SK-N-SH (cell line): ENCODE results near the gene U2SURP. TPM values are rescaled to one million over a fixed set of nuclear protein-coding genes. Genes with fewer than 3 reads are reported as not detected.

ENCODE experiments used
- CTCF ChIA-PET: fragments of 300-600, 350-600 bp; formaldehyde crosslinking; extraction: SDS; loops from one replicate; lab custom pipeline; 2021; lab: Yijun Ruan, JAX
- POLR2A ChIA-PET: fragments of 350-600 bp; sonication (Branson Sonifier 250); formaldehyde crosslinking; extraction: SDS; loops from one replicate; lab custom pipeline; 2020; ENCODE audit warnings: antibody characterized with exemption, inconsistent platforms; lab: Yijun Ruan, JAX
- DNase-seq: peaks from one replicate; pipeline ENCODE4 v3.0.0; 2012
- H2AFZ ChIP-seq: fragments of 200-600 bp; sonication (generic); 2 replicates; pipeline ENCODE4 v1.8.1; 2016; ENCODE audit warnings: antibody characterized with exemption, mild to moderate bottlenecking, low read depth
- H3F3A ChIP-seq: fragments of 200-600 bp; sonication (generic); replicated peaks from 2 replicates; pipeline ENCODE3; 2016; ENCODE audit warnings: antibody characterized with exemption, mild to moderate bottlenecking; ENCODE audit not compliant: insufficient read depth
- H3K27ac ChIP-seq, 2 experiments: fragments of 200-500 bp in 1 of 2; fragments of 200-600 bp in 1 of 2; sonication (Bioruptor generic) in 1 of 2; sonication (generic), shearing (Covaris generic) in 1 of 2; 2 replicates each; pipeline versions ENCODE4 v1.5.1 to v1.6.1; 2014 to 2016; ENCODE audit warnings: low read depth in 2 of 2, inconsistent platforms in 1 of 2, low read length in 1 of 2, mild to moderate bottlenecking in 1 of 2, mixed read lengths in 1 of 2
- H3K27me3 ChIP-seq: fragments of 200-600 bp; sonication (generic), shearing (Covaris generic); 2 replicates; pipeline ENCODE4 v1.6.1; 2016; ENCODE audit warnings: mixed run types; ENCODE audit not compliant: insufficient read depth
- H3K36me3 ChIP-seq, 2 experiments: fragments of 200-500 bp in 1 of 2; fragments of 200-600 bp in 1 of 2; sonication (Bioruptor generic) in 1 of 2; sonication (generic) in 1 of 2; replicated peaks in 1 of 2; 2 replicates each; pipeline versions ENCODE3 to v1.5.1; 2014 to 2016; ENCODE audit warnings: low read length in 1 of 2, mild to moderate bottlenecking in 1 of 2; ENCODE audit not compliant: insufficient read depth in 2 of 2, control insufficient read depth in 1 of 2
- H3K4me1 ChIP-seq, 2 experiments: fragments of 200-500 bp in 1 of 2; fragments of 200-600 bp in 1 of 2; sonication (Bioruptor generic) in 1 of 2; sonication (generic), shearing (Covaris generic) in 1 of 2; 2 replicates each; pipeline versions ENCODE4 v1.5.1 to v1.6.1; 2014 to 2016; ENCODE audit warnings: low read depth in 1 of 2, low read length in 1 of 2, mixed run types in 1 of 2; ENCODE audit not compliant: insufficient read depth in 2 of 2, control insufficient read depth in 1 of 2
- H3K4me2 ChIP-seq: fragments of 200-600 bp; sonication (generic), shearing (Covaris generic); 2 replicates; pipeline ENCODE4 v1.6.1; 2017; ENCODE audit warnings: mixed run types
- H3K4me3 ChIP-seq, 2 experiments: fragments of 200-500 bp in 1 of 2; fragments of 200-600 bp in 1 of 2; sonication (Bioruptor generic) in 1 of 2; sonication (generic), shearing (Covaris generic) in 1 of 2; 2 replicates each; pipeline versions ENCODE4 v1.5.1 to v1.8.1; 2014 to 2016; ENCODE audit warnings: low read depth in 2 of 2, inconsistent platforms in 1 of 2, low read length in 1 of 2, mild to moderate bottlenecking in 1 of 2, mixed read lengths in 1 of 2, moderate library complexity in 1 of 2
- H3K79me2 ChIP-seq: fragments of 200-600 bp; sonication (generic); 2 replicates; pipeline ENCODE4 v1.8.1; 2017; ENCODE audit warnings: mild to moderate bottlenecking; ENCODE audit not compliant: insufficient read depth
- H3K9ac ChIP-seq: fragments of 200-600 bp; sonication (generic); 2 replicates; pipeline ENCODE4 v1.6.1; 2017; ENCODE audit warnings: mixed run types
- H3K9me2 ChIP-seq: fragments of 200-600 bp; sonication (generic); 2 replicates; pipeline ENCODE4 v1.6.1; 2017; ENCODE audit warnings: mixed run types
- H3K9me3 ChIP-seq: fragments of 200-600 bp; sonication (generic); 2 replicates; pipeline ENCODE4 v1.6.1; 2017; ENCODE audit warnings: mixed run types, mild to moderate bottlenecking, moderate library complexity
- H4K20me1 ChIP-seq: fragments of 200-600 bp; sonication (generic); 2 replicates; pipeline ENCODE4 v1.6.1; 2017; ENCODE audit warnings: mild to moderate bottlenecking, mixed run types; ENCODE audit not compliant: insufficient read depth
- EZH2phosphoT487 ChIP-seq: fragments of 200-600 bp; sonication (generic); IDR thresholded peaks from 2 replicates; pipeline ENCODE4 v1.6.1; 2017; ENCODE audit warnings: low read depth, mixed run types, mild to moderate bottlenecking, antibody characterized with exemption, moderate library complexity, borderline replicate concordance
- FOSL2 ChIP-seq: IDR thresholded peaks from 2 replicates; pipeline ENCODE4 v1.4.0; 2012; ENCODE audit warnings: low read depth, mild to moderate bottlenecking, moderate library complexity, borderline replicate concordance
- FOXJ3 ChIP-seq: sonication (generic); formaldehyde crosslinking; IDR thresholded peaks from 2 replicates; pipeline ENCODE4 v1.5.1; 2020; ENCODE audit warnings: mild to moderate bottlenecking, missing genetic modification reagents
- FOXM1 ChIP-seq: IDR thresholded peaks from 2 replicates; pipeline ENCODE4 v1.4.0; 2012; ENCODE audit warnings: low read depth, mild to moderate bottlenecking
- GABPA ChIP-seq: IDR thresholded peaks from 2 replicates; pipeline ENCODE4 v1.4.0; 2012; ENCODE audit warnings: low read depth, mild to moderate bottlenecking
- GATA2 ChIP-seq: sonication (generic); formaldehyde crosslinking; IDR thresholded peaks from 2 replicates; pipeline ENCODE4 v1.5.0; 2020; ENCODE audit warnings: mild to moderate bottlenecking, missing genetic modification reagents
- JUND ChIP-seq: IDR thresholded peaks from 2 replicates; pipeline ENCODE4 v1.4.0; 2012
- MEF2A ChIP-seq: IDR thresholded peaks from 2 replicates; pipeline ENCODE4 v1.4.0; 2012; ENCODE audit warnings: low read depth, borderline replicate concordance
- NFIC ChIP-seq: IDR thresholded peaks from 2 replicates; pipeline ENCODE4 v1.4.0; 2012; ENCODE audit warnings: borderline replicate concordance
- NRF1 ChIP-seq: IDR thresholded peaks from 2 replicates; pipeline ENCODE4 v1.6.1; 2012; ENCODE audit warnings: low read depth, mild to moderate bottlenecking, low read length
- RAD21 ChIP-seq: IDR thresholded peaks from 2 replicates; pipeline ENCODE4 v1.6.1; 2012; ENCODE audit warnings: mild to moderate bottlenecking, low read length
- RCOR1 ChIP-seq: fragments of 150-350 bp; IDR thresholded peaks from 2 replicates; pipeline ENCODE4 v1.6.1; 2017; ENCODE audit warnings: antibody characterized with exemption, low read length
- RXRA ChIP-seq: IDR thresholded peaks from 2 replicates; pipeline ENCODE4 v1.4.0; 2012; ENCODE audit warnings: low read depth, mild to moderate bottlenecking, borderline replicate concordance
- SIN3A ChIP-seq: IDR thresholded peaks from 2 replicates; pipeline ENCODE4 v1.6.1; 2012; ENCODE audit warnings: low read depth, mild to moderate bottlenecking, low read length, moderate library complexity, borderline replicate concordance
- SMC3 ChIP-seq: IDR thresholded peaks from 2 replicates; pipeline ENCODE4 v1.6.1; 2012; ENCODE audit warnings: low read depth, low read length, improper control_type of control experiment
- TAF1 ChIP-seq: IDR thresholded peaks from 2 replicates; pipeline ENCODE4 v1.6.1; 2012; ENCODE audit warnings: low read depth, mild to moderate bottlenecking, low read length, moderate library complexity, borderline replicate concordance
- TCF12 ChIP-seq: IDR thresholded peaks from 2 replicates; pipeline ENCODE4 v1.4.0; 2012
- WGBS: methylation state at CpG from one replicate; pipeline ENCODE4 v1.1.6; 2017; ENCODE audit warnings: low lambda C conversion rate; 5-methylcytosine and 5-hydroxymethylcytosine counted together
- polyA plus RNA-seq, 3 experiments: library from polyadenylated mRNA; depleted of rRNA; stranded (reverse); fragments of >200 nt; gene quantifications; 2 replicates each; pipeline ENCODE4 v1.2.3, GENCODE V29; 2012
- TF ChIP-seq, protein P1 (sequence below): fragments of 200-600 bp; sonication (generic); IDR thresholded peaks from 2 replicates; pipeline ENCODE4 v1.6.1; 2017; ENCODE audit warnings: antibody characterized with exemption, mild to moderate bottlenecking, moderate library complexity
- TF ChIP-seq, protein P2 (sequence below): fragments of 150-350 bp; IDR thresholded peaks from 2 replicates; pipeline ENCODE4 v1.6.1; 2017; ENCODE audit warnings: antibody characterized with exemption, low read length, low read depth, borderline replicate concordance
- TF ChIP-seq, protein P3 (sequence below): IDR thresholded peaks from 2 replicates; pipeline ENCODE4 v1.4.0; 2012; ENCODE audit warnings: low read depth

The U2SURP gene
- polyA plus RNA-seq, 1 of the 3 experiments (the other 2 are of a cell fraction): 10.9 TPM

DNA sequence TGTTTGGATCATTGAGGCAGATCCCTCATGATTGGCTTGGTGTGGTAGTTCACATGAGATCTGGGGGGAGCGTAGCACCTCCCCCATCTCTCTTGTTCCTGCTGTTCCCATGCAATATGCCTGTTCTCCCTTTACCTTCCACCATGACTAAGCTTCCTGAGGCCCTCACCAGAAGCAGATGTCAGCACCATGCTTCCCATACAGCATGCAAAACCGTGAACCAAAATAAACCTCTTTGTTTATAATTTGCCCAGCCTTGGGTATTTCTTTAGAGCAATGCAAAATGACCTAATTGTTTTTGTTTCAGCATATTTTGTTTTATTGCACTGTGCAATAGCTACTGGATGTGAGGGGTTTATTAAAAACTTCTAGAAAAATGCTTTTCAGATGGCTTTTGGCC is 61.6 kb downstream of the U2SURP start:
- H3K36me3 ChIP-seq: peaks cover 26 to 32% of the 10 kb centered on the region in 2 experiments
- no peaks in the 10 kb centered on the region for H3K27me3 ChIP-seq
- H3K4me1 ChIP-seq: no peaks in the 10 kb centered on the region
- ChIA-PET POLR2A (no interaction called here), CTCF (interaction anchor here (1.1 to 1.3 kb wide), 2 partner anchors 16 to 47 kb away, joined by 3 read pairs; no protein-coding TSS in a partner anchor)
- no peaks in the 10 kb centered on the region for H3K9me3 ChIP-seq
- H3F3A ChIP-seq: peaks cover 9% of the 10 kb centered on the region
- no peaks in the 10 kb centered on the region for H3K9me2 ChIP-seq
- H3K79me2 ChIP-seq: no peaks in the 10 kb centered on the region
- TF ChIP-seq NRF1: no peak
- no peak for TF ChIP-seq RCOR1
- no peak for TF ChIP-seq GABPA
- TF ChIP-seq, protein P1, sequence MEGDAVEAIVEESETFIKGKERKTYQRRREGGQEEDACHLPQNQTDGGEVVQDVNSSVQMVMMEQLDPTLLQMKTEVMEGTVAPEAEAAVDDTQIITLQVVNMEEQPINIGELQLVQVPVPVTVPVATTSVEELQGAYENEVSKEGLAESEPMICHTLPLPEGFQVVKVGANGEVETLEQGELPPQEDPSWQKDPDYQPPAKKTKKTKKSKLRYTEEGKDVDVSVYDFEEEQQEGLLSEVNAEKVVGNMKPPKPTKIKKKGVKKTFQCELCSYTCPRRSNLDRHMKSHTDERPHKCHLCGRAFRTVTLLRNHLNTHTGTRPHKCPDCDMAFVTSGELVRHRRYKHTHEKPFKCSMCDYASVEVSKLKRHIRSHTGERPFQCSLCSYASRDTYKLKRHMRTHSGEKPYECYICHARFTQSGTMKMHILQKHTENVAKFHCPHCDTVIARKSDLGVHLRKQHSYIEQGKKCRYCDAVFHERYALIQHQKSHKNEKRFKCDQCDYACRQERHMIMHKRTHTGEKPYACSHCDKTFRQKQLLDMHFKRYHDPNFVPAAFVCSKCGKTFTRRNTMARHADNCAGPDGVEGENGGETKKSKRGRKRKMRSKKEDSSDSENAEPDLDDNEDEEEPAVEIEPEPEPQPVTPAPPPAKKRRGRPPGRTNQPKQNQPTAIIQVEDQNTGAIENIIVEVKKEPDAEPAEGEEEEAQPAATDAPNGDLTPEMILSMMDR: no peak
- TF ChIP-seq EZH2phosphoT487: no peak
- TF ChIP-seq, protein P2, sequence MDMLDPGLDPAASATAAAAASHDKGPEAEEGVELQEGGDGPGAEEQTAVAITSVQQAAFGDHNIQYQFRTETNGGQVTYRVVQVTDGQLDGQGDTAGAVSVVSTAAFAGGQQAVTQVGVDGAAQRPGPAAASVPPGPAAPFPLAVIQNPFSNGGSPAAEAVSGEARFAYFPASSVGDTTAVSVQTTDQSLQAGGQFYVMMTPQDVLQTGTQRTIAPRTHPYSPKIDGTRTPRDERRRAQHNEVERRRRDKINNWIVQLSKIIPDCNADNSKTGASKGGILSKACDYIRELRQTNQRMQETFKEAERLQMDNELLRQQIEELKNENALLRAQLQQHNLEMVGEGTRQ: no peak
- TF ChIP-seq GATA2 (CRISPR knock-in tag): no peak
- TF ChIP-seq, all 33 proteins: peak for 0
- no peak for DNase-seq
- Histone ChIP-seq H3K9ac (no peak overlapping the region), H2AFZ (no peak overlapping the region), H3K27ac (no peak overlapping the region), H4K20me1 (no peaks in the 10 kb centered on the region), H3K4me3 (no peak overlapping the region), H3K4me2 (no peak overlapping the region)
- 95% methylated on average over 2 of the region's 2 CpGs for WGBS

DNA sequence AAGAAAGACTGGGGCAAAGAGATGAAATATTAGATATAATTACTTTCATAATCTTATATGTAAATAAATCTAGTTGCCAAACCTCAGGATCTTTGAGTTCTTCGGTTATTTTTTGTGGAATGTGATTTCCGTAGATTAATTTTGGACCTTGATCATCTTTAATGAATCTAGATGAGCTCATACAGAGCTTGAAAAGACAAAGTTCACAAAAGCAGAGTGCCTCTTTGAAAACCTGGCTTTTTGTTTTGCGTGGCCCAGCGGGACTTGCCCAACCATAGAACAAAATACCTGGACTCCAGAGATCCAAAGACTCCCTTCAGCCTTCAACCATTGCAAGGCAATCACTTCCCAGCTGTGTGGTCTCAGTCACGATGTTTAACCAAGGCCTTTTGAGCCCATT is 63.4 kb downstream of the U2SURP start:
- no peak overlapping the region for H3K27ac ChIP-seq

More for the DNA sequence above, 63.4 kb downstream of the U2SURP start:
- WGBS: 99% methylated on average over 5 of the region's 5 CpGs
- H3K79me2 ChIP-seq: no peaks in the 10 kb centered on the region
- ChIA-PET CTCF (interaction anchor here (1.0 to 2.0 kb wide), 2 partner anchors 24 to 26 kb away, joined by 4 read pairs; no protein-coding TSS in a partner anchor), POLR2A (no interaction called here)
- no peak for DNase-seq
- H3K36me3 ChIP-seq: peaks cover 10 to 19% of the 10 kb centered on the region in 2 experiments
- no peak overlapping the region for H2AFZ ChIP-seq
- no peaks in the 10 kb centered on the region for H3K9me3 ChIP-seq
- H4K20me1 ChIP-seq: no peaks in the 10 kb centered on the region
- no peak overlapping the region for H3K9ac ChIP-seq
- peaks cover 9% of the 10 kb centered on the region for H3F3A ChIP-seq
- TF ChIP-seq RAD21: no peak
- TF ChIP-seq JUND: no peak
- TF ChIP-seq, protein P3, sequence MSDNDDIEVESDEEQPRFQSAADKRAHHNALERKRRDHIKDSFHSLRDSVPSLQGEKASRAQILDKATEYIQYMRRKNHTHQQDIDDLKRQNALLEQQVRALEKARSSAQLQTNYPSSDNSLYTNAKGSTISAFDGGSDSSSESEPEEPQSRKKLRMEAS: no peak
- no peak for TF ChIP-seq NRF1
- TF ChIP-seq SMC3: no peak
- no peak for TF ChIP-seq RXRA
- TF ChIP-seq SIN3A: no peak
- TF ChIP-seq FOXJ3 (CRISPR knock-in tag): no peak
- no peak for TF ChIP-seq TCF12
- no peak for TF ChIP-seq TAF1
- no peak for TF ChIP-seq FOSL2
- no peak for TF ChIP-seq FOXM1
- no peak for TF ChIP-seq MEF2A
- TF ChIP-seq NFIC: no peak
- H3K27me3 ChIP-seq: no peaks in the 10 kb centered on the region
- no peak overlapping the region for H3K4me2 ChIP-seq
- no peak overlapping the region for H3K4me3 ChIP-seq
- H3K9me2 ChIP-seq: no peaks in the 10 kb centered on the region
- H3K4me1 ChIP-seq: no peaks in the 10 kb centered on the region
